Smooth muscle cell (in vitro differentiated cells): ENCODE results near the gene ALDOA. TPM values are rescaled to one million over a fixed set of nuclear protein-coding genes. Genes with fewer than 3 reads are reported as not detected.

Experiments
- DNase-seq: peaks from one replicate; lab custom pipeline; 2025; ENCODE audit not compliant: unreplicated experiment; lab: John Stamatoyannopoulos, UW
- H2AFZ ChIP-seq: fragments of 200-600 bp; sonication (generic); 2 replicates; pipeline ENCODE4 v1.6.0; 2016; ENCODE audit warnings: antibody characterized with exemption, low read depth, mild to moderate bottlenecking
- H3F3A ChIP-seq: fragments of 200-600 bp; sonication (generic); 2 replicates; pipeline ENCODE4 v1.6.0; 2017; ENCODE audit warnings: antibody characterized with exemption, low read depth
- H3K27ac ChIP-seq: fragments of 200-600 bp; sonication (generic); 2 replicates; pipeline ENCODE4 v1.5.1; 2016; ENCODE audit warnings: low read depth, mild to moderate bottlenecking
- H3K27me3 ChIP-seq: fragments of 200-600 bp; sonication (generic); 2 replicates; pipeline ENCODE4 v1.6.1; 2016; ENCODE audit warnings: low read depth, mild to moderate bottlenecking
- H3K36me3 ChIP-seq: fragments of 200-600 bp; sonication (generic); 2 replicates; pipeline ENCODE4 v1.5.1; 2016; ENCODE audit warnings: low read depth
- H3K4me1 ChIP-seq: fragments of 200-600 bp; sonication (generic); 2 replicates; pipeline ENCODE4 v1.5.1; 2016; ENCODE audit warnings: low read depth
- H3K4me2 ChIP-seq: fragments of 200-600 bp; sonication (generic); 2 replicates; pipeline ENCODE4 v1.6.0; 2016; ENCODE audit warnings: mild to moderate bottlenecking
- H3K4me3 ChIP-seq: fragments of 200-600 bp; sonication (generic); 2 replicates; pipeline ENCODE4 v1.5.1; 2016; ENCODE audit warnings: mild to moderate bottlenecking
- H3K79me2 ChIP-seq: fragments of 200-600 bp; sonication (generic); 2 replicates; pipeline ENCODE4 v1.6.0; 2016; ENCODE audit warnings: low read depth, mild to moderate bottlenecking
- H3K9ac ChIP-seq: fragments of 200-600 bp; sonication (generic); 2 replicates; pipeline ENCODE4 v1.6.0; 2016; ENCODE audit warnings: low read depth
- H3K9me3 ChIP-seq: fragments of 200-600 bp; sonication (generic); replicated peaks from 2 replicates; pipeline ENCODE4 v1.5.1; 2016; ENCODE audit warnings: low read depth
- H4K20me1 ChIP-seq: fragments of 200-600 bp; sonication (generic); 2 replicates; pipeline ENCODE4 v1.6.0; 2016; ENCODE audit warnings: low read depth
- CTCF ChIP-seq: fragments of 200-600 bp; sonication (generic); IDR thresholded peaks from 2 replicates; pipeline ENCODE4 v1.5.1; 2017; ENCODE audit warnings: borderline replicate concordance, mild to moderate bottlenecking, antibody characterized with exemption; ENCODE audit not compliant: insufficient read depth, poor library complexity, severe bottlenecking
- WGBS: methylation state at CpG from one replicate; pipeline ENCODE4 v1.1.7; 2016; ENCODE audit warnings: low lambda C conversion rate; 5-methylcytosine and 5-hydroxymethylcytosine counted together
- polyA plus RNA-seq: library from polyadenylated mRNA; unstranded; fragments of >200 nt; fragmentation: Nextera tagmentation; extraction: Ambion mirVana; gene quantifications from 2 replicates; pipeline ENCODE4 v1.2.1, GENCODE V29; 2016
- total RNA-seq: library from RNA; depleted of rRNA; stranded (reverse); fragments of >200 nt; gene quantifications from 2 replicates; pipeline ENCODE4 v1.2.3, GENCODE V29; 2014

ALDOA gene
- total and polyA plus RNA-seq, 2 experiments from 2014 or later, result 1,146 to 2,856 TPM

DNA sequence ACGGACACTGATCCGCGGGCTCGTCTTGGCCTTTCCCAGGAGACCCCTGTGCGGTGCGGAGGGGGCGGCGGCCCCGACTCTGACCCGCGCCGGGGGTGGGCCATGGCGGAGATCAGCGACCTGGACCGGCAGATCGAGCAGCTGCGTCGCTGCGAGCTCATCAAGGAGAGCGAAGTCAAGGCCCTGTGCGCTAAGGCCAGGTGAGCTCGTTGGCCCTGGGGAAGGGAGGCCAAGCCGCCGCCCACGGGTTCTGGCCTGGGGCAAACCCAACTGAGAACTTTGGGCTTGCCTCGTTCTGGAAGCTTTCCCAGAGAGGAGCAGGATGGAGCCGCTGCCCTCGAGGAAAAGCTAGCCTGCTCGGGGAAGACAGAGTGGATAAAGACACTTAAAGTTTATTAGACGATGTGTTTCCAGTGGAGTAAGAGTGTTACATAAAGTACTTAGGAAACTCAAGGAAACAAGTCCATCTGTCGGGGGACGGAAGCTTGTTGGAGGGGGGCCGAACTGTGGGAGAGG, 10.8 kb downstream of the ALDOA start:
- H3K36me3 ChIP-seq, result no peaks in the 10 kb centered on the region
- H3K27ac ChIP-seq, result peak overlapping the region; percentile 75
- no peak for DNase-seq
- peaks cover 50% of the 10 kb centered on the region for H3K79me2 ChIP-seq
- no peaks in the 10 kb centered on the region for H3K9me3 ChIP-seq
- peaks cover 11% of the 10 kb centered on the region for H3K4me1 ChIP-seq
- H4K20me1 ChIP-seq, result peaks cover 51% of the 10 kb centered on the region
- H3K4me3 ChIP-seq, result peak overlapping the region; percentile 83
- H3F3A ChIP-seq, result peaks cover 21% of the 10 kb centered on the region
- TF ChIP-seq CTCF, result no peak
- H3K4me2 ChIP-seq, result peak overlapping the region; percentile 98
- H2AFZ ChIP-seq, result no peak overlapping the region
- WGBS, result 13% methylated on average over 18 of the region's 33 CpGs
- no peaks in the 10 kb centered on the region for H3K27me3 ChIP-seq
- peak overlapping the region; percentile 97 for H3K9ac ChIP-seq

- WGBS, result 72% methylated on average over 6 of the region's 6 CpGs
- Histone ChIP-seq H3K9ac (no peak overlapping the region), H2AFZ (no peak overlapping the region), H3K4me1 (peaks cover 11% of the 10 kb centered on the region), H3F3A (peaks cover 17% of the 10 kb centered on the region), H3K9me3 (no peaks in the 10 kb centered on the region), H3K4me3 (no peak overlapping the region), H4K20me1 (peaks cover 51% of the 10 kb centered on the region), H3K4me2 (peak overlapping the region; percentile 98), H3K36me3 (no peaks in the 10 kb centered on the region), H3K27ac (peak overlapping the region; percentile 75), H3K79me2 (peaks cover 41% of the 10 kb centered on the region), H3K27me3 (no peaks in the 10 kb centered on the region)
- DNase-seq, result no peak
- no peak for TF ChIP-seq CTCF
Observed at GRCh38 chr16:30077656-30078055, 12.1 kb downstream of the ALDOA start.

GRCh38 chr16:30078744-30079143, 13.2 kb downstream of the ALDOA start:
- Histone ChIP-seq H3K4me3 (no peak overlapping the region), H4K20me1 (peaks cover 52% of the 10 kb centered on the region), H3K9ac (no peak overlapping the region), H3K9me3 (no peaks in the 10 kb centered on the region), H3K4me1 (peaks cover 11% of the 10 kb centered on the region), H3K27me3 (no peaks in the 10 kb centered on the region), H3K27ac (no peak overlapping the region), H2AFZ (no peak overlapping the region), H3K36me3 (no peaks in the 10 kb centered on the region), H3K4me2 (no peak overlapping the region), H3K79me2 (peaks cover 41% of the 10 kb centered on the region), H3F3A (peaks cover 11% of the 10 kb centered on the region)
- TF ChIP-seq CTCF, result no peak
- DNase-seq, result no peak
- over 99% methylated on average over 7 of the region's 7 CpGs for WGBS

DNA sequence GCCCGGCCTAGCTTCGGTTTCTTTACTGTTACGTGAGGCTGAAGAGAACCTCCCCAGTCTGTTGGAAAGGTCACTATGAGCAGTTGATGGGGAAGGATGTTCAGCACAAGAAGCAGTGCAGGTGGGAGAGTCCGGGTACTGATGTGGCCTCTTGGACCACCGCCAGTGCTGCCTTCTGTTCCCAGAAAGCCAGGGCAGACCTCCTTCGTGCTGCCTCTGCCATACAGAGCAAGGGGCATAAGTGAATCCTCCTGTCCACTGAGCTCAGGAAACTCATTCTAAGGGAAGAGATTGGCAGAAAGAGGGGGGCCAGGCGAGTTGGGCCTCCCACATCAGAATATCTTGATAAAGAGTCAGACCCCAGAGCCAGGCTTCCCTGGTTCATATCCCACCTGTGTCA, 13.9 kb downstream of the ALDOA start:
- Histone ChIP-seq H3K4me2 (no peak overlapping the region), H2AFZ (no peak overlapping the region), H3K9me3 (no peaks in the 10 kb centered on the region), H3K36me3 (no peaks in the 10 kb centered on the region), H3F3A (peaks cover 7% of the 10 kb centered on the region), H4K20me1 (peaks cover 52% of the 10 kb centered on the region), H3K27me3 (no peaks in the 10 kb centered on the region), H3K27ac (no peak overlapping the region), H3K79me2 (peaks cover 41% of the 10 kb centered on the region), H3K4me1 (peaks cover 11% of the 10 kb centered on the region), H3K9ac (no peak overlapping the region), H3K4me3 (no peak overlapping the region)
- 98% methylated on average over 7 of the region's 7 CpGs for WGBS
- no peak for TF ChIP-seq CTCF
- DNase-seq, result no peak
